ENCODE data around the gene CDH18.

GRCh38 chr5:19424506-19424905 lies 563.5 kb downstream of the CDH18 start:
- TF ChIP-seq, protein P1, sequence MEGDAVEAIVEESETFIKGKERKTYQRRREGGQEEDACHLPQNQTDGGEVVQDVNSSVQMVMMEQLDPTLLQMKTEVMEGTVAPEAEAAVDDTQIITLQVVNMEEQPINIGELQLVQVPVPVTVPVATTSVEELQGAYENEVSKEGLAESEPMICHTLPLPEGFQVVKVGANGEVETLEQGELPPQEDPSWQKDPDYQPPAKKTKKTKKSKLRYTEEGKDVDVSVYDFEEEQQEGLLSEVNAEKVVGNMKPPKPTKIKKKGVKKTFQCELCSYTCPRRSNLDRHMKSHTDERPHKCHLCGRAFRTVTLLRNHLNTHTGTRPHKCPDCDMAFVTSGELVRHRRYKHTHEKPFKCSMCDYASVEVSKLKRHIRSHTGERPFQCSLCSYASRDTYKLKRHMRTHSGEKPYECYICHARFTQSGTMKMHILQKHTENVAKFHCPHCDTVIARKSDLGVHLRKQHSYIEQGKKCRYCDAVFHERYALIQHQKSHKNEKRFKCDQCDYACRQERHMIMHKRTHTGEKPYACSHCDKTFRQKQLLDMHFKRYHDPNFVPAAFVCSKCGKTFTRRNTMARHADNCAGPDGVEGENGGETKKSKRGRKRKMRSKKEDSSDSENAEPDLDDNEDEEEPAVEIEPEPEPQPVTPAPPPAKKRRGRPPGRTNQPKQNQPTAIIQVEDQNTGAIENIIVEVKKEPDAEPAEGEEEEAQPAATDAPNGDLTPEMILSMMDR (IDR thresholded peaks at IDR 0.05; ENCODE audit: low read length), result no peak
- no peak for TF ChIP-seq EZH2phosphoT487 (IDR thresholded peaks at IDR 0.05; ENCODE audit: low read length)
- TF ChIP-seq EZH2 (optimal IDR thresholded peaks at IDR 0.05; ENCODE audit: low read depth, low read length), result no peak

All from MM.1S (cell line).